IMR-90 (cell line): ENCODE results near the gene SRPK2. TPM values are rescaled to one million over a fixed set of nuclear protein-coding genes. Genes with fewer than 3 reads are reported as not detected.

Experiments used
- ATAC-seq: fragments of 200-7000 bp; cut with Tn5 transposase; 2 replicates; pipeline ENCODE4 v1.9.1; 2020; ENCODE audit warnings: low read depth, mild to moderate bottlenecking, moderate library complexity
- BruUV-seq: library from RNA; stranded (reverse); fragments of 400-500 nt; replicated peaks from 2 replicates; lab custom pipeline; 2021; lab: Mats Ljungman, UMichigan
- CTCF ChIA-PET: fragments of 300-600 bp; formaldehyde crosslinking; extraction: SDS; loops from one replicate; lab custom pipeline; 2021; ENCODE audit warnings: antibody characterized with exemption; lab: Yijun Ruan, JAX
- POLR2A ChIA-PET: fragments of 300-600 bp; sonication (Branson Sonifier 250); formaldehyde crosslinking; loops from one replicate; lab custom pipeline; 2022; ENCODE audit warnings: antibody characterized with exemption; ENCODE audit not compliant: unreplicated experiment; lab: Charles Lee
- DNase-seq: peaks from one replicate; pipeline ENCODE4 v3.0.0; 2013
- H2AFZ ChIP-seq: replicated peaks from 2 replicates; pipeline ENCODE3; 2013; ENCODE audit warnings: low read length, mild to moderate bottlenecking; ENCODE audit not compliant: poor library complexity
- H2AK5ac ChIP-seq: 2 replicates; pipeline ENCODE4 v1.6.1; 2013; ENCODE audit warnings: low read depth, low read length, inconsistent platforms
- H2AK9ac ChIP-seq: replicated peaks from 2 replicates; pipeline ENCODE3; 2013; ENCODE audit warnings: mild to moderate bottlenecking, low read depth, low read length, moderate library complexity; ENCODE audit not compliant: poor library complexity
- H2BK120ac ChIP-seq: 2 replicates; pipeline ENCODE4 v1.6.1; 2013; ENCODE audit warnings: low read depth, low read length, inconsistent platforms
- H2BK15ac ChIP-seq: 3 replicates; pipeline ENCODE4 v1.6.1; 2013; ENCODE audit warnings: low read depth, low read length, inconsistent platforms
- H2BK20ac ChIP-seq: 2 replicates; pipeline ENCODE4 v1.6.1; 2013; ENCODE audit warnings: low read depth, mild to moderate bottlenecking, inconsistent platforms, low read length, moderate library complexity
- H2BK5ac ChIP-seq: 2 replicates; pipeline ENCODE4 v1.6.1; 2013; ENCODE audit warnings: mild to moderate bottlenecking, low read depth, low read length, inconsistent platforms; ENCODE audit not compliant: poor library complexity, severe bottlenecking
- H3K14ac ChIP-seq: replicated peaks from 2 replicates; pipeline ENCODE4 v1.6.1; 2013; ENCODE audit warnings: low read depth, low read length, inconsistent platforms
- H3K18ac ChIP-seq: 2 replicates; pipeline ENCODE4 v1.6.1; 2013; ENCODE audit warnings: low read depth, low read length, control low read depth
- H3K23ac ChIP-seq: 2 replicates; pipeline ENCODE4 v1.6.1; 2013; ENCODE audit warnings: low read depth, low read length, inconsistent platforms
- H3K27ac ChIP-seq: 2 replicates; pipeline ENCODE4 v1.5.1; 2013; ENCODE audit warnings: mild to moderate bottlenecking, control low read depth, low read length; ENCODE audit not compliant: insufficient read depth
- H3K27me3 ChIP-seq: 2 replicates; pipeline ENCODE4 v1.6.1; 2013; ENCODE audit warnings: low read length; ENCODE audit not compliant: control insufficient read depth, insufficient read depth
- H3K36me3 ChIP-seq: 2 replicates; pipeline ENCODE4 v1.6.1; 2013; ENCODE audit warnings: low read length, mixed read lengths; ENCODE audit not compliant: control insufficient read depth, insufficient read depth
- H3K4ac ChIP-seq: 2 replicates; pipeline ENCODE4 v1.6.1; 2013; ENCODE audit warnings: low read depth, low read length, inconsistent platforms
- H3K4me1 ChIP-seq: 2 replicates; pipeline ENCODE4 v1.6.1; 2013; ENCODE audit warnings: low read length, mixed read lengths; ENCODE audit not compliant: control insufficient read depth, insufficient read depth
- H3K4me2 ChIP-seq: 2 replicates; pipeline ENCODE4 v1.6.1; 2013; ENCODE audit warnings: low read depth, mild to moderate bottlenecking, control low read depth, low read length, moderate library complexity
- H3K4me3 ChIP-seq: 2 replicates; pipeline ENCODE4 v1.5.1; 2013; ENCODE audit warnings: low read depth, mild to moderate bottlenecking, control low read depth, low read length, moderate library complexity; ENCODE audit not compliant: insufficient read depth
- H3K56ac ChIP-seq: 2 replicates; pipeline ENCODE4 v1.6.1; 2013; ENCODE audit warnings: low read length, inconsistent platforms; ENCODE audit not compliant: insufficient read depth; ENCODE audit errors: extremely low read depth
- H3K79me1 ChIP-seq, 2 experiments: 2 replicates each; pipeline ENCODE4 v1.6.1; 2013; ENCODE audit warnings: low read length in 2 of 2, inconsistent platforms in 1 of 2, low read depth in 1 of 2
- H3K9ac ChIP-seq: 2 replicates; pipeline ENCODE4 v1.6.1; 2013; ENCODE audit warnings: low read depth, low read length, control low read depth
- H3K9me1 ChIP-seq: 2 replicates; pipeline ENCODE4 v1.6.1; 2013; ENCODE audit warnings: low read length, inconsistent platforms; ENCODE audit not compliant: insufficient read depth
- H3K9me3 ChIP-seq: 2 replicates; pipeline ENCODE4 v1.6.1; 2013; ENCODE audit warnings: low read length; ENCODE audit not compliant: control insufficient read depth, insufficient read depth
- H4K20me1 ChIP-seq: 2 replicates; pipeline ENCODE4 v1.6.1; 2013; ENCODE audit warnings: low read length, inconsistent platforms; ENCODE audit not compliant: insufficient read depth
- H4K5ac ChIP-seq: 2 replicates; pipeline ENCODE4 v1.6.1; 2013; ENCODE audit warnings: mild to moderate bottlenecking, low read depth, low read length, control low read depth
- H4K8ac ChIP-seq, 2 experiments: 2 replicates each; pipeline ENCODE4 v1.6.1; 2013; ENCODE audit warnings: low read depth in 2 of 2, low read length in 2 of 2, control low read depth in 1 of 2, inconsistent platforms in 1 of 2
- H4K91ac ChIP-seq: 2 replicates; pipeline ENCODE4 v1.6.1; 2013; ENCODE audit warnings: low read depth, low read length, inconsistent platforms; ENCODE audit not compliant: insufficient read depth
- BHLHE40 ChIP-seq: fragments of 150-350 bp; IDR thresholded peaks from 2 replicates; pipeline ENCODE4 v1.6.1; 2016; ENCODE audit warnings: mild to moderate bottlenecking, low read depth, low read length
- CEBPB ChIP-seq: IDR thresholded peaks from 2 replicates; pipeline ENCODE4 v1.6.1; 2012; ENCODE audit warnings: low read depth, low read length, improper control_type of control experiment
- CHD1 ChIP-seq: IDR thresholded peaks from 2 replicates; pipeline ENCODE4 v1.6.1; 2012; ENCODE audit warnings: low read depth, low read length, improper control_type of control experiment
- CTCF ChIP-seq: conservative IDR thresholded peaks from 2 replicates; pipeline ENCODE4 v1.5.1; 2012; ENCODE audit warnings: mild to moderate bottlenecking, low read depth, low read length, improper control_type of control experiment
- MAZ ChIP-seq: IDR thresholded peaks from 2 replicates; pipeline ENCODE4 v1.6.1; 2012; ENCODE audit warnings: low read depth, mild to moderate bottlenecking, low read length, improper control_type of control experiment, moderate library complexity, borderline replicate concordance
- MXI1 ChIP-seq: IDR thresholded peaks from 2 replicates; pipeline ENCODE4 v1.6.1; 2012; ENCODE audit warnings: low read depth, mild to moderate bottlenecking, low read length, moderate library complexity, borderline replicate concordance
- NFE2L2 ChIP-seq: fragments of 150-350 bp; IDR thresholded peaks from 2 replicates; pipeline ENCODE4 v1.6.1; 2016; ENCODE audit warnings: low read depth, mild to moderate bottlenecking, low read length
- POLR2A ChIP-seq: IDR thresholded peaks from 2 replicates; pipeline ENCODE4 v1.6.1; 2012; ENCODE audit warnings: mild to moderate bottlenecking, low read depth, low read length
- RAD21 ChIP-seq: IDR thresholded peaks from 2 replicates; pipeline ENCODE4 v1.6.1; 2012; ENCODE audit warnings: low read length, improper control_type of control experiment
- RCOR1 ChIP-seq: IDR thresholded peaks from 2 replicates; pipeline ENCODE4 v1.6.1; 2012; ENCODE audit warnings: mild to moderate bottlenecking, low read length, improper control_type of control experiment; ENCODE audit not compliant: insufficient replicate concordance
- RFX5 ChIP-seq: IDR thresholded peaks from 2 replicates; pipeline ENCODE4 v1.8.0; 2012; ENCODE audit warnings: low read depth, mild to moderate bottlenecking, low read length, moderate library complexity
- SMC3 ChIP-seq: fragments of 150-350 bp; IDR thresholded peaks from 2 replicates; pipeline ENCODE4 v1.6.1; 2016; ENCODE audit warnings: low read depth, mild to moderate bottlenecking, antibody characterized with exemption, low read length, moderate library complexity
- USF2 ChIP-seq: fragments of 150-350 bp; IDR thresholded peaks from 2 replicates; pipeline ENCODE4 v1.6.1; 2017; ENCODE audit warnings: mild to moderate bottlenecking, antibody characterized with exemption, low read length, low read depth
- WGBS, 2 experiments: methylation state at CpG; one replicate each; pipeline versions ENCODE4 v1.1.5 to v1.1.7; 2013; ENCODE audit warnings: missing lambda C conversion rate in 2 of 2; ENCODE audit not compliant: insufficient read length in 1 of 2; ENCODE audit errors: extremely low coverage in 2 of 2; 5-methylcytosine and 5-hydroxymethylcytosine counted together
- dilution Hi-C: fragments of 300-500 bp; cut with HindIII; formaldehyde crosslinking; loops from one replicate; pipeline ENCODE4 v1.14.3; 2018; ENCODE audit warnings: low sequenced_read_pairs; ENCODE audit not compliant: unreplicated experiment
- in situ Hi-C: fragments of 300-500 bp; cut with MboI; formaldehyde crosslinking; loops from 3 replicates; pipeline ENCODE4 v1.14.3; 2019; ENCODE audit warnings: low sequenced_read_pairs, inconsistent platforms, mixed read lengths
- intact Hi-C: fragments of 100-400 bp; cut with micrococcal nuclease; formaldehyde crosslinking; loops from 2 replicates; pipeline ENCODE4 v1.10.0; 2022
- polyA plus RNA-seq, 3 experiments: library from polyadenylated mRNA; depleted of rRNA; stranded (reverse); fragments of >200 nt; gene quantifications; 2 replicates each; pipeline ENCODE4 v1.2.3, GENCODE V29; 2012; ENCODE audit warnings: low replicate concordance in 1 of 3
- total RNA-seq: library from RNA; depleted of rRNA; stranded (reverse); fragments of >200 nt; gene quantifications from 2 replicates; pipeline ENCODE4 v1.2.3, GENCODE V29; 2012

SRPK2 gene
- total and polyA plus RNA-seq, 2 of the 4 experiments (the other 2 are of a cell fraction) = 13.2 to 33.0 TPM

DNA sequence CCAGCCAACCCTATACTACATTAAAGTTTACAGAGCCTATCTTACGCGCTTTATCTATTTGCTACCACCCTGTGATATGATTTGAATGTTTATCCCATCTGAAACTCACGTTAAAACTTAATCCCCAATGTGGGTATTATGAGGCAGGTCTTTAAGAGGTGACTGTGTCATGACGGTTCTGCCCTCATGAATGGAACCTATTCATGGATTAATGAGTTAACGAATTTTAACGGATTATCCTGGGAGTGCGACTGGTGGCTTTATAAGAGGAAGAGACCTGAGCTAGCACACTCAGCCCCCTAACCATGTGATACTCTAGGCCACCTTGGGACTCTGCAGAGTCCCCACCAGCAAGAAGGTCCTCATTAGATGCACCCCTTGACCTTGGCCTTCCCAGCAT, 37.8 kb downstream of the SRPK2 start:
- H3K27ac ChIP-seq = no peak overlapping the region
- H2AK9ac ChIP-seq = no peak overlapping the region
- no peak overlapping the region for H4K8ac ChIP-seq
- no peak overlapping the region for H3K4me3 ChIP-seq
- no peaks in the 10 kb centered on the region for H3K27me3 ChIP-seq
- no peak for DNase-seq
- no peak overlapping the region for H3K14ac ChIP-seq
- no peak overlapping the region for H3K4me2 ChIP-seq
- H3K9ac ChIP-seq = no peak overlapping the region
- TF ChIP-seq RAD21 (no peak), MAZ (no peak), CEBPB (no peak), NFE2L2 (no peak), POLR2A (no peak), USF2 (no peak), BHLHE40 (no peak), RFX5 (no peak), SMC3 (no peak), CTCF (no peak), RCOR1 (no peak), CHD1 (no peak), MXI1 (no peak)
- no CpG with 5 or more reads among the region's 7 CpGs for WGBS, 2 experiments
- peaks cover 21% of the 10 kb centered on the region for H3K9me1 ChIP-seq
- H3K9me3 ChIP-seq = no peaks in the 10 kb centered on the region
- BruUV-seq = no TSS peak
- H3K36me3 ChIP-seq = no peaks in the 10 kb centered on the region
- in situ Hi-C loops (no loop called here), dilution Hi-C loops (no loop called here), intact Hi-C loops (no loop called here)
- no peak overlapping the region for H2AFZ ChIP-seq
- CTCF ChIA-PET = interaction anchor here (0.7 kb wide), 1 partner anchor 194 kb away, joined by 4 read pairs; no protein-coding TSS in a partner anchor
- peaks cover 63% of the 10 kb centered on the region for H4K20me1 ChIP-seq
- no peak overlapping the region for H4K5ac ChIP-seq
- H4K91ac ChIP-seq = no peak overlapping the region
- peaks cover 42 to 75% of the 10 kb centered on the region in 2 experiments for H3K79me1 ChIP-seq
- H3K4me1 ChIP-seq = peaks cover 12% of the 10 kb centered on the region
- 0 out of 2 replicates have a peak overlapping the region, but pooled peaks have one; percentile 14 for H2AK5ac ChIP-seq
- H3K56ac ChIP-seq = no peak overlapping the region
- no peak overlapping the region for H2BK20ac ChIP-seq
- H3K4ac ChIP-seq = no peak overlapping the region
- H2BK5ac ChIP-seq = no peak overlapping the region
- H3K23ac ChIP-seq = no peak overlapping the region
- H2BK15ac ChIP-seq = no peak overlapping the region
- POLR2A ChIA-PET = no interaction called here
- no peak for ATAC-seq
- no peak overlapping the region for H3K18ac ChIP-seq
- no peak overlapping the region for H2BK120ac ChIP-seq
